ENCODE results near the gene RMDN2.

The RMDN2 gene

GRCh38 chr2:38029512-38029911 lies 104.4 kb downstream of the RMDN2 start:
- TF ChIP-seq JUND (IDR thresholded peaks at IDR 0.05; ENCODE audit: low read depth), result no peak
- no peak for DNase-seq (ENCODE audit: low read depth in 1 of 2, low spot score in 1 of 2)
- in situ Hi-C loops (cut with HindIII; ENCODE audit: low pct_unique_long_range_greater_than_20kb, low sequenced_read_pairs), result no loop called here

GRCh38 chr2:38030635-38031355 lies 105.7 kb downstream of the RMDN2 start:
- no peak for TF ChIP-seq JUND (IDR thresholded peaks at IDR 0.05; ENCODE audit: low read depth)
- no peak for DNase-seq (ENCODE audit: low read depth in 1 of 2, low spot score in 1 of 2)
- in situ Hi-C loops (cut with HindIII; ENCODE audit: low pct_unique_long_range_greater_than_20kb, low sequenced_read_pairs), result no loop called here

GRCh38 chr2:38032946-38033345 lies 107.9 kb downstream of the RMDN2 start:
- in situ Hi-C loops (cut with HindIII; ENCODE audit: low pct_unique_long_range_greater_than_20kb, low sequenced_read_pairs), result no loop called here
- TF ChIP-seq JUND (IDR thresholded peaks at IDR 0.05; ENCODE audit: low read depth), result no peak
- DNase-seq (ENCODE audit: low read depth in 1 of 2, low spot score in 1 of 2), result no peak

GRCh38 chr2:38033646-38034045 lies 108.6 kb downstream of the RMDN2 start:
- in situ Hi-C loops (cut with HindIII; ENCODE audit: low pct_unique_long_range_greater_than_20kb, low sequenced_read_pairs), result no loop called here

GRCh38 chr2:38035968-38036367 lies 110.9 kb downstream of the RMDN2 start:
- DNase-seq (ENCODE audit: low read depth in 1 of 2, low spot score in 1 of 2), result no peak
- TF ChIP-seq JUND (IDR thresholded peaks at IDR 0.05; ENCODE audit: low read depth), result no peak
- in situ Hi-C loops (cut with HindIII; ENCODE audit: low pct_unique_long_range_greater_than_20kb, low sequenced_read_pairs), result no loop called here

More at GRCh38 chr2:38033646-38034045, 108.6 kb downstream of the RMDN2 start:
- DNase-seq (ENCODE audit: low read depth in 1 of 2, low spot score in 1 of 2), result no peak
- TF ChIP-seq JUND (IDR thresholded peaks at IDR 0.05; ENCODE audit: low read depth), result no peak

GRCh38 chr2:38037325-38037724 lies 112.2 kb downstream of the RMDN2 start:
- in situ Hi-C loops (cut with HindIII; ENCODE audit: low pct_unique_long_range_greater_than_20kb, low sequenced_read_pairs), result no loop called here
- DNase-seq (ENCODE audit: low read depth in 1 of 2, low spot score in 1 of 2), result no peak
- TF ChIP-seq JUND (IDR thresholded peaks at IDR 0.05; ENCODE audit: low read depth), result no peak

- no peak for TF ChIP-seq JUND (IDR thresholded peaks at IDR 0.05; ENCODE audit: low read depth)
- in situ Hi-C loops (cut with HindIII; ENCODE audit: low pct_unique_long_range_greater_than_20kb, low sequenced_read_pairs), result no loop called here
- no peak for DNase-seq (ENCODE audit: low read depth in 1 of 2, low spot score in 1 of 2)
These were observed 112.9 kb downstream of the RMDN2 start for GRCh38 chr2:38037757-38038621.

GRCh38 chr2:38038682-38039081 lies 113.6 kb downstream of the RMDN2 start:
- TF ChIP-seq JUND (IDR thresholded peaks at IDR 0.05; ENCODE audit: low read depth), result no peak
- in situ Hi-C loops (cut with HindIII; ENCODE audit: low pct_unique_long_range_greater_than_20kb, low sequenced_read_pairs), result no loop called here
- DNase-seq (ENCODE audit: low read depth in 1 of 2, low spot score in 1 of 2), result no peak

GRCh38 chr2:38039121-38039910 lies 114.2 kb downstream of the RMDN2 start:
- in situ Hi-C loops (cut with HindIII; ENCODE audit: low pct_unique_long_range_greater_than_20kb, low sequenced_read_pairs), result no loop called here
- TF ChIP-seq JUND (IDR thresholded peaks at IDR 0.05; ENCODE audit: low read depth), result no peak
- DNase-seq (ENCODE audit: low read depth in 1 of 2, low spot score in 1 of 2), result no peak

- no peak for DNase-seq (ENCODE audit: low read depth in 1 of 2, low spot score in 1 of 2)
- no peak for TF ChIP-seq JUND (IDR thresholded peaks at IDR 0.05; ENCODE audit: low read depth)
- in situ Hi-C loops (cut with HindIII; ENCODE audit: low pct_unique_long_range_greater_than_20kb, low sequenced_read_pairs), result no loop called here
These were observed 120.7 kb downstream of the RMDN2 start for GRCh38 chr2:38045811-38046210.

- in situ Hi-C loops (cut with HindIII; ENCODE audit: low pct_unique_long_range_greater_than_20kb, low sequenced_read_pairs), result no loop called here
- DNase-seq (ENCODE audit: low read depth in 1 of 2, low spot score in 1 of 2), result no peak
- no peak for TF ChIP-seq JUND (IDR thresholded peaks at IDR 0.05; ENCODE audit: low read depth)
These were observed 131.1 kb downstream of the RMDN2 start for GRCh38 chr2:38056216-38056615.

GRCh38 chr2:38057651-38058410 lies 132.7 kb downstream of the RMDN2 start:
- in situ Hi-C loops (cut with HindIII; ENCODE audit: low pct_unique_long_range_greater_than_20kb, low sequenced_read_pairs), result no loop called here
- DNase-seq (ENCODE audit: low read depth in 1 of 2, low spot score in 1 of 2), result no peak
- TF ChIP-seq JUND (IDR thresholded peaks at IDR 0.05; ENCODE audit: low read depth), result no peak

All from T47D (cell line).